ENCODE results near the gene CCM2.

GRCh38 chr7:45069444-45070253, 69.6 kb downstream of the CCM2 start:
- TF ChIP-seq POLR2A (IDR thresholded peaks at IDR 0.05) = no peak
- no peak for TF ChIP-seq CTCF (IDR thresholded peaks at IDR 0.05)
- TF ChIP-seq POLR2AphosphoS5 (IDR thresholded peaks at IDR 0.05) = no peak
